ENCODE data around the gene NKX3-2.

The NKX3-2 gene

DNA sequence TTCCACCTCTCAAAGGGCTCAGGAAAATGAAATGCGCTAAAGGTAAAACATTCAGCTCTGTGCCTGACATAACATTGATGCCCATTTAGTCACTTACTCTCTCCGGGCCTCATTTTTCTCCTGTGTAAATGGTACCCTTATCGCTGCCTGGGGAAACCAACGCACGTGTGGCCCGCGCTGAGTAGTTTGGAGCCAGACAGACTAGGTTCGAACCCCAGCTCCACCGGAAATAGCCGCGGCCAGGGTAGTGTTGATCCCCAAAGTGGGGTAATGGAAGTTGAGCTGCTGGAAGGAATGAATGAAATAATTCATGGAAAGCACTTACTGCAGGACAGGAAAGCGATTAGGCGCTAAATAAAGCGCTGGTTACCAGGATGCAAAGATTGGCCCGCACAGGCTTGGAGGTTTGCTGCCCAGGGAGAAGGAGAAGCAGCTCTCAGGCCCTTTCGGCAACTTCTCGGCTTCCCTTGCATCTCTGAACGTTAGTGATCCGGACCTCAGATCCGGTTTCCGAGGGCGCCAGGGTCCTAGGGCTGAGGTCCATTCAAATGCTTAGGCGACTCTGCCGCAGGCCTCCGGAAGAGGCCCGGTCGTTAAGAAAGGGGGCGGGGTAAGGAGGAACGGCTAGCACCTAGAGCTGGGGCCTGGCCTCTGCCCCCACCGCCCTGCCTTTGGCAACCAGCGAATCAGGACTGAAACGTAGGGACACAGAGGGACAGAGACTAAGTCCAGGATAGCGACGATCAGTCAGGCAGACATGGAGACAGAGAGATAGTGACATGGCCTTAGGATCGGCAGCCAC, 13.3 kb downstream of the NKX3-2 start:
- DNase-seq, result no peak

DNA sequence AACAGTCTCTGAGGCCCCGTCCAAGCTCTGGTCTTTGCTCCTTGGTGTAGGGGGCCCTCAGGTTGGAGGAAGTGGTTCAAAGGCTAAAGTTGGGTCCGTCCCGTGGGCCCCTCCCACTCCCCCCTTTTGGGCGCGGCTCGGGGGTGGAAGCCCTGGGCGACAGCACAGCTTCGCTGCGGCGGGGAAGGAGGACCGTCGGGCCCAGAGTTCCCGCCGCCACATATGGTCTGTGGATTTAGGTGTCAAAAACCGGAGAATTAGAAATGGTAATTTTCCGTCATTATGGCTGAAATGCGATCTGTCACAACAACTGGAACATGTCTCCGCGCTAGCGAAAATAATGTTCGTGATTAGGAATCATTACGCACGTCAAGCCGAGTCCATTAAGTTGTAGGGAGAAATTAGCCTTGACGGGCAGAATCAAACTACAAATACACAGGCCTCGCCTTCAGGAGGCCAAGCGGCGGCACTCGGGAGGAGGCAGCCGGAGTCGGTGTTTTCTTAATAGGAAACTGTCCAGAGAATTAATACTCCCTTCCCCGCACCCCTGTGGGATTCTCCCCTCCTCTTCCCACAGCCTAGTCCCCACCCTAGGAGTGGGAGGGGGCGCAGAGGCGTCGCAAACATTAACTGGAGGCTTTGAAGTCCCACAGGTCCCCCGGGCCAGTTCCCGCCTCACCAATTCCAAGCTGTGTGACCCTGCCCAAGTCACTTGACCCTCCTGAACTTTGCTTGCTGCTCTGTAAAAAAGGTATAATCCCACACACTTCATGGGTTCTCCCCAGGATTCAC, 15.0 kb downstream of the NKX3-2 start:
- DNase-seq, result no peak

DNA sequence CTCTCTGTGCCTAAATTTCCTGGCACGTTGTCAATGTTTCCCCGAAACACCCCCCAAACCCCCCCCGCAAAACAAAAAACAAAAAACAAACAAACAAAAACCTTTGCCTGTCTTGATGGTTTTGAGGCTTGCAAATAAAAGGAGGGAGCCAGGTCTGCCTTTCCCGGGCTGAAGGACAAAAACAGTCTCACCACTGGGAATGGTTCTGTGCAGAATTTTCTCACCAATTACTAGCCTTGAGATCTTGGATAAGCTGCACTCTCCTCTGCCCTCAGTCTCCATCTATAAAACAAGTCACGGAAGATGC, 15.5 kb downstream of the NKX3-2 start:
- DNase-seq, result no peak

DNA sequence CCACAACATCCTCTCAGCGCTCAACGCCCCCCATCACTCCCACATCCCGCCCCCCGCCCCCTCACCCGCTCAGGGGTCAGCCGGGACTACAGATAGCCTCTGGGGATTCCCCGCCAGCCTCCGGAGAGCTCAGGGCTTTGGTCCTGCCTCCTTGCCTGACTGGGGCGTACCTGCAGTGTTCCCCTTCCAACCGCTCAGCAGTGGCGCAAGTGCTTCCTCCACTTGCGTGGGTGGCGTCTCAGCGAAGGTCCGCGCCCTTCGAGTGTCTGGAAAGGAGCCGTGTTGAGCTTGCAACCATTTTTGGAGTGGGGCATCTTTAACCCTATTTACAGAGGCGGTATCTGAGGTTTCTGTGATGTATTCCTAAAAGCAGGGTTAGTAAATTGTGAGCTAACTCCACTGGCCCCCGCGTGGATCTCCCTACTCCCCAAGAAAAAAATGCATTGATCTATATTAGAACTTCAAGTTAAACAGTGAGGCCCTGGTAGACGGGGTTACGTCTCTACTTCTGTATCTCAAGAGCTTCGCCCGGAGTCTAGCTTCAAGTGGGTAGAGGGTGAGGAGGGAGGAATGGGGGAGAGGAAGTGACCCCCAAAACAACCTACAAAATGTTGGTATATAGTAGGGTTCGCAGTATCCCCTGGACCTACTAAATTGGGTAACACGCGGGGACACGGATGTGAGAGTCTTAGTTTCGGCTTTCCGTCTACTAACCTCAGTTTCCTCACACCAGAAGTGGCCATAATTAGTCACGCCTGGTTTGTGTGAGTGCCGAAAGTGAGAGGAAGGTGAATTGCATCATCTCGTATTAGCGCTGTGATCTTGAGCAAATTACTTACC, 16.1 kb downstream of the NKX3-2 start:
- no peak for DNase-seq

GRCh38 chr4:13527192-13527980, 16.9 kb downstream of the NKX3-2 start:
- DNase-seq, result no peak

DNA sequence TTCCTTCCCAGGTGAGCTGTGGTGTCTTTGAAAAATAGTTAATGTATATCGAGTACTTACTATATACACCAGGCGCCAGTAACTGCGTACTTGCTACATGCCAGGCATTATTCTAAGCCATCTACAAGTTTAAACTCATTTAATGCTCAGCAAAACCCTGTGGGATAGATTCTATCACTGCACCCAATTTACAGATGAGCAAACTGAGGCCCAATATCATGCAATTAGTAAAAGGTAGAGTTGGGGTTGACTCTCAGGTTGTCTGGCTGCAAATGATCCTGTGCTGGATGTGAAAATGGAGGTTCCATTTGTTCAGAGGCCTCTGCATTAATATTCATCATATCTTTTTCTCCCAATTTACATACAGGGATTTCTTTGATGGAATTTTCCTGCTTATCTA, 17.6 kb downstream of the NKX3-2 start:
- DNase-seq, result no peak

GRCh38 chr4:13525606-13526281, 18.6 kb downstream of the NKX3-2 start:
- no peak for DNase-seq

DNA sequence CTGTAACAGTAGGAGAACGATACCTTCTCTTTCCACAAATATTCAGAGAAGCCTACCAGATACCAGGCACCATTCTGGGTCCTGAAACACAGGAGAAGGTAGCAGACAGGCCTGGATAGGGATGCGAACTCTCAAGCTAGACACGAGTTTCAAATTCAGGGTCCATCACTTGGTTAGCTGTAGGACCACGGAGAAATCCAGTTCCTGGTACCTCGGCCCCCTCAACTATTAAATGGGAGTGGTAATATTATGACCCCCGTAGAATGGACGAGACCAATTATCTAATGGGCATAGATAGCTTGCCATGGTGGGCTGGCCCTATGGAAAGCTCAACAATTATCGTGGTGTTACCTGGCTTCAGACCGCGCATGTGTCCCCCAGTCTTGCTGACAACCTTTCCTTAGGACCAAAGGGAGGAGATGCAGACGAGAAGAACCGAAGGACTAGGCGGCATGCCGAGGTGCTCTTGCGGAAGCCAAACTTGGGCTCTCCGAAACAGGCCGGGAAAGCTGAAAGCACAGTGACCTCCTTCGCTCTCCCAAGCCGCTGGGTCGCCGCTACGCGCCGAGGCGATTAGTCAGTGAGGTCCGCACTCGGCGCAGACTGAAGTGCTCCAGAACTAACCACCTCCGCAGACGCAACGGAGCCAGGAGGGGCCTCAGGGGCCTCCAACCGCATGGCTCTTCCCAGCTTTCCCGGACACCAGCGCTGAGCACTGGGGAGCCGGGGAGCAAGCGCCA, 19.6 kb downstream of the NKX3-2 start:
- DNase-seq, result no peak

DNA sequence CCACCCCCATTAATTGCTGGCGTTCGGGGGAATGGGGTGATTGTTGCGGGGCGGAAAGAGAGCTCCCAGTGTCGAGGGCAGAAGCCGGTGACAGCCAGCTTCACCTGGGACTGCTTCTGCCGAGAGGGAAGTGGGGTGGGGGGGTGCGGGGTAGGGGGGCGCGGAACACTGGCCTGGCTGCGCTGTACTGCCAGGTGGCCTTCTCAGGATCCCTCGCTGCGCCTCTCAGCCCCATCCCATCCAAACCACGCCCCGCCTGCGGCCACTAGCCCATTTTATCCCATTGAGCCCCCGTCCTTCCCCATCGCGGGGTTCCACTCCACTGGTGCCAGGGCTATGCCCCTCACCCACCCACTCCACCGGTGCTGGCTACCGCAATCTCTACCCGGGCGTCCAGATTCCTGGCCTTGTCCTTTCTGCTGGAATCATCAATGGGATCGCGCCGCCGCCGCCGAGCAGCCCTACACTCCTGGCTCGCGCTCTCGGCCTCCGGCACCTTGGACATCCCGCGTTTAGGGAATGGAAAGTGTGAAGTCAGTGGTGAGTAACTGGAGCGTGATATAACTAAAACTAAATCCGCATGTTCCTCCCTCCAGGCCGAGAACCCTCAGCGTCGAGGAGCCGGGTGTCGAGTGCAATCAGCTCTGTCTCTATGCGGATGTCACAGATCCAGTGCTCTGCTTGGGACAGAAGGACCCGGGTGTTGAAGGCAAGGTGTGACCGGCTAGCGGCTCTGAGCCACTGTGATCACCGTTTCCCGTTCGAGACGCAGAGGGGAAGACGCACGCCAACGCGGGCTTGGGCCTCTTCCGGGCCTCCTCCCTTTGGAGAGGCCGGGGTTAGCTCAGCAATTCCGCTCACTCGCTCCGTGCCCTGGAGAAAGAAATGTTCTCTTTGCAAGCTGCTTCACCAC, 20.5 kb downstream of the NKX3-2 start:
- no peak for DNase-seq

DNA sequence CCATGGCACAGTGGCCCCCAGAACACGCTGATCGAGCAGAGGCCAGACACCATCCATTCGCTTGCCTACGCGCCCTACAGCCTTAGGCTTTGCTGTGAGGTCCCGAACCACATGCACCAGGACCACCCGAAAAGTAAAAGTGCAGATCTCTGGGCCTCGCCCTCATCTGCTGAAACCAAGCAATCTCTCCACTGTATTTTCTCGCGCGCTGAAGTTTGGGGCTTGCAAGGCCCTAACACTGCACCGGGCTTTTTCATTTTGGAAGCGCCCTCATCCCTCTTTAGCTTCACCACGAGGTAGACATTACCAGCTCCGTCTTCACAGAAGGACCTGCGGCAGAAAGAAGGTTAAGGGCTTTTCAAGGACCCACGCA, 21.2 kb downstream of the NKX3-2 start:
- no peak for DNase-seq

GRCh38 chr4:13522282-13523104, 21.8 kb downstream of the NKX3-2 start:
- DNase-seq, result no peak

DNA sequence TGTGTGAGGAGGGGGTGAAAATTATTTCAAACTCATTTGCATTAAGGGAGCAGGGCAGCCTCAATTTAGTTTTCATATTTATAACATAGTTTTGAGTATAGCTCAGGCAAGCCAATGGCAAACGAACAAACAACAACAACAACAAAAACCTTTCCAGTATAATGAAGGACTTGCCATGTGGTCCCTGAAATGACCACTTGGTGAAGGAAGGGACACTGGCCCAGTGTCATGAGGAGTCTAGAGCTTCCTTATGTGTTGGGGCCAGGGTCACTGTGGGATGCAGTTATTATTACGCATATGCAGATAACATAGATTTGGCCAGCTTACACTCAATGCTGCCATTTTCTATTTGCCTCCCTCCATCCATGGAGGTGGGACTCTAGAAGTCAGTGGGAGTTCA, 23.3 kb downstream of the NKX3-2 start:
- no peak for DNase-seq

- DNase-seq, result no peak
These were observed 27.9 kb downstream of the NKX3-2 start for GRCh38 chr4:13516315-13516860.

DNA sequence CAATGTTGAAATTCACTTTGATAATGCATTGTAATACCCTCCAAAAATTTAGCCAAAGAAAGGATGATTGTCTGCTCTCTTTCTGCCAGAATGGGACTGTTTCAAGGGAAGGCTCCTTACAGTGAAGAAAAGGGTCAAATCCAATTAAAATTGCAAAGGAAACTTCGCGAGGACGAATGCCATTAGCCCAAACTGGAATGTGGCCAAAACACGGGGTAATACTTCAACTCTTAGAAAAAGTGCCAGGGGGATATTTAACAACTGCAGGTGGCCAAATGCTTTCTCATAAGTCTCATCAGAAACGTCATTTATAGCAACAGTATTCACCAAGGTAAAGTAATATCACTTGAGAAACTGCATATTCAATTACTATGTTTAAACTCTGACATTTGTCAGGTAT, 29.0 kb downstream of the NKX3-2 start:
- DNase-seq, result no peak

DNA sequence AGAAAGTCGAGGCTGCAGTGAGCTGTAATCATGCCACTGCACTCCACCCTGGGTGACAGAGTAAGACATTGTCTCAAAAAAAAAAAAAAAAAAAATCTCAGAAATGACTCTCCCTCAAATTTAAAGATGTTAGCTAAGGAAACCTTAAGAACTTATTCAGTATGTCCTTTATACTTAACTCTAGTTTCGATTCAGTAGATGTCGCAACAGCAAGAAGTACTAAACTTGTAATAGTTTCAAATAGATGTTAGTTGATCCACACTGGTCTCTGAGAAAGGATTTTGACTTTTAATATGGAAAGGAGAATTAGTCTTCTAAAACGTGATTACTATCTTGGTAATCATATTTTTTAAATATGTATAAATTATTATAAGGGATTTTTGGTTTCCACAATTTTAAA, 29.6 kb downstream of the NKX3-2 start:
- no peak for DNase-seq

- no peak for DNase-seq
These were observed 33.2 kb downstream of the NKX3-2 start for GRCh38 chr4:13511101-13511500.

DNA sequence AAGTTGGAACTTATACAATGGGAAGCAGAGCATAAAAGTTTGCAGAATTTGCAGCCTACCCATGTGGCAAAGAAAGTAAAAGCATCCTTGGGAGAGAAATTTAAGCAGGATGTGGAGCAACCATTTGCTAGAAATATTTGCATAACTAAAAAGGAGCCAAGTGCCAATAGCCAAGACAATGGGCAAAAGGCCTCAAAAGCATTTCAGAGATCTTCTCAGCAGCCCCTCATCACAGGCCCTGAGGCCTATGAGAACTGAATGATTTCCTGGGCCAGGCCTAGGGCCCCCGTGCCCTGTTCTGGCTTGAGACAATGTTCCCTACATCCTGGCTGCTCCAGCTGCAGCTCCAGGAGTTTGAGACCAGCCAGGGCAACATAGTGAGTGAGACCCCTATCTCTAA, 34.9 kb downstream of the NKX3-2 start:
- no peak for DNase-seq

- DNase-seq, result no peak
These were observed 39.9 kb downstream of the NKX3-2 start for GRCh38 chr4:13504374-13504773.

DNA sequence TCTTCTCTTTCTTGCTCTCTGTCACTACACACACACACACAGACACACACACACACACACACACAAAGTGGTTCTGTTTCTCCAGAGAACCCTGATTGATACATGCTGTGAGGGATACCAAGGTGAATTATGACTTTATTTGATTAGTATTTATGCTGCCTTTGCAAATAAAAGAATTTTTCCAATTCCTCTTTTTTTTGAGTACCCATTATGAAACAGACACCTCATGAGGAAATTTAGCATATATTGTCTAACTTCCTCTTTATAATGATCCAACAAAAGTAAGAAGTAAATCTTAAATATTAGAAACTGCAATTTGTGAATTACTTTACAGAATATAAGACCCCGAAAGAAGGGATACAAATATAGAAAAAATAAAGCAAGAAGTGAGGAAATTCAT, 45.8 kb downstream of the NKX3-2 start:
- no peak for DNase-seq

Data from NCI-H1436 treated with DMSO at 0.1 percent for 48 hours (cell line).